HCEC 1CT (cell line): ENCODE results near the gene CYTH2.

ENCODE experiments used
- DNase-seq: peaks from one replicate; pipeline ENCODE4 v3.0.0-alpha.2; 2017

Gene CYTH2

GRCh38 chr19:48496959-48497727 lies 28.0 kb downstream of the CYTH2 start:
- DNase-seq = no peak

DNA sequence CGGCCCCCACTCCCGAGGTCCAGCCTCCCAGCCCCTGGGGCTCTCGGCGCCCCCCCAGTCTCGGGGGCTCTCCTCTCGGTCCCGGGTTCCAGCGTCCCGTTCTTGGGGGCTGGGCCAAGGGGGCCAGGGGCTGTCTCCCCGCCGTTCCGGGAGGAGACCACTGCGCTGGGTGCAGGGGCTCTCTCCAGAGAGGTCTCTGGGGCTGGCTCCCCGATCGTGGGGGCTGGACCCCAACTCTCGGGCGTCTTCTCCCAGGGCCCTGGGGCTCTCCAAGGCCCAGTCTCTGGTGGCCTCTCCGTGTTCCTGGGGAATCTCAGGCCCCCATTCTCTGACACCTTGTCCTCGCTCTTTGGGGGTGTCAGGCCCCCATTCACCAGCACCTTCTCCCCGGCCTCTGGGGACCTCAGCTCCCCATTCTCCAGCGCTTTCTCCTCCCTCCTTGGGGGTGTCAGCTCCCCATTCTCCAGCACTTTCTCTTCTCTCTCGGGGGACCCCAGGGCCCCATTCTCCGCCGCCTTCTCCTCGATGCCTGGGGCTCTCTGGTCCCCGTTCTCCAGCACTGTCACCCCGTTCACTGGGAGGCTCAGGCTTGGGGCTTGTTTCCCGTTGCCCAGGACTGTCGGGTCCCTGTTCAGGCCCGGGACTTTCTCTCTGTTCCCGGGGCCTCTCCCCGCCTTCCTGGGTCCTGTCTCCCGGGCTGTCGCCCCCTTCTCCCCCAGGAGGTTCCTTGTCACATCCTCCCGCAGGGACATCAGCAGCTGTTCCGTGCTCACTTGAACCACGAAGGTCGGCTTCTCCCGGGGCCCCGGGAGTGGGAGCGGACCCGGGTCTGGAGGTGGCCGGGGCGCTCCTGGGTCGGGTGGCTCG lies 28.8 kb downstream of the CYTH2 start:
- DNase-seq = no peak

DNA sequence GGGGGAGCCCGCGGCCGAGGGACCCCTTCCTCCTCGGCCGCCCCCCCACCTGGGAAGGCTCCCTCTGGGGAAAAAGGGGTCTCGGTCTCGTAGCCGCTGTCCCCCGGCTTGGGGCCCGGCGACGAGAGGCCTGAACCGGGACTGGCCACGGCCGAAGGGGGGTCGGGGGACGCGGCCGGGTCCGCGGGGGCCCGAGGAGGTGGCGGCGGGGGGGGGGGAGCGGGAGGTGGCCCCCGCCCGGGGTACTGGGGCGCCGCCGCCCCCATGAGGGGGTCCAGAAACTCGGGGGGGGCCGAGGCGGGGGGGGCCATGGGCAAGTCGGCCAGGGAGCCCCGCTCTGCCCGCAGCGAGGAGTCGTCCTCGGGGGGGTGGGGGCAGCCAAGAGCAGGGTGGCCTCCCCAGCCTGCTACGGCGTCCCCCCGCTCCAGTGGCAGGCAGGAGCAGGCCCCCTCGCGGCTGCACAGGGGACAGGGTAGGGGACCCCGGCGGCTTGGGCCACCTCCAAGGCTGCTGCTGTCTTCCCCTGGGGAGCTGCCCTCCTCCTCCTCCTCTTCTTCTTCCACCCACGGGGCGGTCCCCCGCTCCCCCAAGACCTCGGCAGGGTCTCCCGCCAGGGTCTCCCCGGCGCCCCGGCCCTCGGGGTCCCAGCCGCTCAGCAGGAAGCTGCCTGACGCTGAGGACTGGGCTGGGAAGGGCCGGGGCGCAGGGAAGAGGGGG lies 29.6 kb downstream of the CYTH2 start:
- DNase-seq = no peak

GRCh38 chr19:48499316-48500090 lies 30.3 kb downstream of the CYTH2 start:
- no peak for DNase-seq

GRCh38 chr19:48500830-48501493 lies 31.8 kb downstream of the CYTH2 start:
- DNase-seq = no peak

- peak; percentile 26 for DNase-seq
These were observed 32.6 kb downstream of the CYTH2 start for GRCh38 chr19:48501494-48502349.

DNA sequence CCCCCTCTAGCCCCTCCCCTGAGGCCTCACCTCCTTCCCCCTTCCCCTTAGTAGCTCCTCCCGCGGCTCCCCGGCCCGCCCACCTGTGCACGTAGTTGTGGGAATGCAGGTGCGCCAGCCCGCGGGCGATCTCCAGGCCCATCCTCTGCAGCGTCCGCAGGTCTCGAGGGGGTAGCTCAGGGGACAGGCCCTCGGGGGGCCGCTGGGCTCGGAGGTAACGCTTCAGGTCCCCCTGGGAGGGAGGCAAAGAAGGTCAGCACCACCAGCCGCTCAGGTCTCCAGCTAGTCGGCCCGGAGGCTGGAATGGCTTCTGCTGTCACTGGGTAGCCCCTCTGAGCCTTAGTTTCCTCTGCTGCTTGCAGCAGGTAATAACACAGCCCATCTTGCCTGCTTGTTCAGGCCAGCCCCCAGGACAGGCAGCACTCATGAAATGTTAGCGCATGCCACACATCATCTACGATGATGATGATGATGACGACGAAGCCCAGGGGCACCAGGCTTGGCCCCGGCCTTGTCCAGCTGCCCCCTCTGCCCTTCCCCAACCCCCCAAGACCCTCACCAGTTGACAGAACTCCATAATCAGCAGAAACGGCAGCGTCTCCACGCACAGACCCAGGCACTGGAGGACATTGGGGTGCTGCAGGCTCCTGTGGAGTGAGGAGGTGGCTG lies 33.3 kb downstream of the CYTH2 start:
- DNase-seq = no peak

DNA sequence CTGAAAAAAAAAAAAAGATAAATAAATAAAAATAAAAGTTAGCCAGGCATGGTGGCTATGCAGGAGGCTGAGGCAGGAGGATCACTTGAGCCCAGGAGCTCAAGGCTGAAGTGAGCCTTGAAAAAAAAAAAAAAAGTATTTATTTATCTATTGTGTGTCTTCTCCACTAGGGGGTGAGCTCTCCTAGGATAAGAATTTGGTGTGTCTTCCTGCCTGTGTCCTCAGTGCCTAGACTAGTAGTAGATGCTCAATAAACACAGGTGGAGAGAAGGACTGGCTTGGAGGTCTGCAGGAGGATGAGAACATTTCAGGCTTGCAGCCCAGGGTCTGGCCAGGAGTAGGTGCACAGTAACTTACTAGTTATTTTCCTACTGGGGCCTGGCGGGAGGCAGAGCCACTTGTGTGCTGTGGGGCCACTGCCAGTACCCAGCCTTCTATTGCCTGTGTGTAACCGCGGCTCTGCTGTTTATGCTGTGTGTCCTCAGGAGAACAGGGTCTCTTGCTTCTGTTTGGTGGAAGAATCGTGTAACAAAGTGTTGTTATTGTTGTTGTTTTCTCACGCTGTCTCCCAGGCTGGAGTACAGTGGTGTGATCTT lies 37.1 kb downstream of the CYTH2 start:
- DNase-seq = peak; percentile 57

GRCh38 chr19:48507911-48508439 lies 38.8 kb downstream of the CYTH2 start:
- no peak for DNase-seq

DNA sequence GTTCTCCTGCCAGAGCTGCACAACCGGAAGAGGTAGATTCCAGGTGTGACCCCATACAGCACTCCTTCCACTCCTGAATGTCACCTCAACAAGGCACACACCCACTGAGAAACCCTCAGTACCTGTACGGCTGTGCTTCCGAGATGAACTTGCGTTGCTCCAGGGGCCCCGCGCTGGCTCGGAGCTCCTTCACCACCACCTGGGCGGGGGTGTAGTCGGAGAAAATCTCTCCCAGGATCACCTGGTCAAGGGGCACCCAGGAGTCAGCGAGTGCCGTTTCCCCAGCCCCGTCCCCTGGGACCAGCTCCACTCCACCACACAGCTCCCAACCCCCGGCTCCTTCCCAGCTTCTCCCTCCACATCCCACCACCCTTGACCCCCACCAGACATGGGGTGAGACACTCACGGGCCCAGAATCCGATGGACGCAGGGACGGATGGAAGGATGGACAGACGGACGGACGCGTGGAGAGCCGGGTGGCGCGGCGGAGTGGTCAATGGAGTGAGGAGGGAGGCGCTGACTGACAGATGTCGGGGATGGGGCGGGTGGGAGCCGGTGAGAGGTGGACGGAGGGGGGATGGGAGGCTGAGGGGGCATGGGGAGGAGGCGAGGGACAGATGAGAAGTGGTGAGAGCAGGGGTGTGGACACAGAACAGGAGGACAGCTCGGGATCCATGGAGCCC lies 39.7 kb downstream of the CYTH2 start:
- DNase-seq = no peak

GRCh38 chr19:48509467-48510194 lies 40.5 kb downstream of the CYTH2 start:
- DNase-seq = no peak

GRCh38 chr19:48510421-48511268 lies 41.5 kb downstream of the CYTH2 start:
- no peak for DNase-seq

DNA sequence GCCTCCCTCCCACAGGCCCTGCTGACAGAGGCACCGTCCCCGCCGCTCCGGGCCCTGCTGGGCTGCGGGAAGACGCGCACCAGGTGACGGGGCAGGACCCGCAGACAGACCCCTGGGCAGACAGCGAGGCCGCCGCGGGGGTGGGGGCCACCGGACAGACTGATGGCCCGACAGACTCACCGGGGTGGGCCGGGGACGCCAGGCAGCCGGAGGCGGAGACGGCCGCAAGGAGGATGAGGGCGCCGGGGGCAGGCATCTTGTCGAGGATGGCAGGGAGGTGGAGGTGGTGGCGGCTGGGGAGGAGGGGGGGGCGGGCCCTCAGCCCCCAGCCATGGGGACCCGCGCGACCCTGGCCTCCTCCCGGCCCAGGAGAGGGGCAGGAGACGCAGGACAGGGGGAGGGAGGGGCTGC lies 42.2 kb downstream of the CYTH2 start:
- no peak for DNase-seq

GRCh38 chr19:48511800-48512503 lies 42.8 kb downstream of the CYTH2 start, which contains the start of gene LMTK3:
Gene LMTK3, minus strand, starts transcription at chr19:48511835. Its CDS starts 259 bp downstream, at chr19:48511576.
- DNase-seq = no peak

- no peak for DNase-seq
These were observed 43.5 kb downstream of the CYTH2 start for GRCh38 chr19:48512504-48513288.
